GM12878 (cell line): ENCODE data around the gene NUP85. TPM values are rescaled to one million over a fixed set of nuclear protein-coding genes. Genes with fewer than 3 reads are reported as not detected.
A peak's percentile ranks its signal among the peaks of the same experiment; 100 is the strongest.

Source experiments
- ATAC-seq: fragments of 200-7000 bp; cut with Tn5 transposase; 3 replicates; pipeline ENCODE4 v1.9.1; 2020; ENCODE audit warnings: mild to moderate bottlenecking, moderate library complexity
- Bru-seq: library from RNA; stranded (reverse); fragments of 400-500 nt; gene quantifications from one replicate; lab custom pipeline; 2021; lab: Mats Ljungman, UMichigan
- BruChase-seq, 2 experiments: library from RNA; stranded (reverse); fragments of 400-500 nt; gene quantifications; one replicate each; lab custom pipeline; 2021; lab: Mats Ljungman, UMichigan
- BruUV-seq: library from RNA; stranded (reverse); fragments of 400-500 nt; replicated peaks from 2 replicates; lab custom pipeline; 2021; lab: Mats Ljungman, UMichigan
- CTCF ChIA-PET: fragments of 300-600 bp; sonication (Branson Sonifier 250); formaldehyde crosslinking; extraction: SDS; loops from one replicate; lab custom pipeline; 2021; ENCODE audit warnings: inconsistent platforms; lab: Yijun Ruan, JAX
- POLR2A ChIA-PET: fragments of 350-600 bp; formaldehyde crosslinking; extraction: SDS; loops from one replicate; lab custom pipeline; 2021; ENCODE audit warnings: inconsistent platforms; lab: Charles Lee
- RAD21 ChIA-PET: fragments of 300-600 bp; sonication (Branson Sonifier 250); formaldehyde crosslinking; loops from one replicate; lab custom pipeline; 2023; ENCODE audit warnings: antibody characterized with exemption; ENCODE audit not compliant: unreplicated experiment; lab: Charles Lee
- SMC1A ChIA-PET: fragments of 300-600 bp; sonication (Branson Sonifier 250); formaldehyde crosslinking; loops from one replicate; lab custom pipeline; 2023; ENCODE audit not compliant: unreplicated experiment, uncharacterized antibody; lab: Charles Lee
- DNase-seq: peaks from one replicate; pipeline ENCODE4 v3.0.0-alpha.2; 2011; ENCODE audit warnings: low read depth, low spot score
- FAIRE-seq: peaks from 3 replicates; lab custom pipeline; 2011; peaks lifted over from hg19 to GRCh38; lab: Jason Lieb, UNC
- H2AFZ ChIP-seq: 2 replicates; pipeline ENCODE4 v1.6.0; 2011; ENCODE audit warnings: low read depth, low read length, control low read depth; ENCODE audit not compliant: control insufficient read depth
- H3K27ac ChIP-seq: 2 replicates; pipeline ENCODE4 v1.5.1; 2011; ENCODE audit warnings: control low read depth; ENCODE audit not compliant: control insufficient read depth, insufficient read depth
- H3K27me3 ChIP-seq, 2 experiments: replicated peaks in 1 of 2; 2 replicates each; pipeline versions ENCODE4 v1.6.0 to v1.6.1; 2011; ENCODE audit warnings: low read length in 1 of 2; ENCODE audit not compliant: control insufficient read depth in 2 of 2, insufficient read depth in 2 of 2
- H3K36me3 ChIP-seq, 2 experiments: 2 replicates each; pipeline ENCODE4 v1.5.1; 2011; ENCODE audit warnings: low read length in 1 of 2; ENCODE audit not compliant: control insufficient read depth in 2 of 2, insufficient read depth in 2 of 2
- H3K4me1 ChIP-seq: 2 replicates; pipeline ENCODE4 v1.6.1; 2011; ENCODE audit warnings: mild to moderate bottlenecking, low read length, moderate library complexity, mixed read lengths; ENCODE audit not compliant: control insufficient read depth, insufficient read depth
- H3K4me2 ChIP-seq: 2 replicates; pipeline ENCODE4 v1.6.0; 2011; ENCODE audit warnings: control low read depth; ENCODE audit not compliant: control insufficient read depth, insufficient read depth
- H3K4me3 ChIP-seq: fragments of 200-600 bp; sonication (generic); 2 replicates; pipeline ENCODE4 v1.5.1; 2016
- H3K79me2 ChIP-seq: 2 replicates; pipeline ENCODE4 v1.6.0; 2011; ENCODE audit warnings: low read length; ENCODE audit not compliant: control insufficient read depth, insufficient read depth
- H3K9ac ChIP-seq: 2 replicates; pipeline ENCODE4 v1.8.0; 2011; ENCODE audit warnings: low read length, control low read depth, mixed read lengths; ENCODE audit not compliant: control insufficient read depth, insufficient read depth
- H3K9me3 ChIP-seq: replicated peaks from 3 replicates; pipeline ENCODE4 v1.5.1; 2011; ENCODE audit warnings: mild to moderate bottlenecking, low read length; ENCODE audit not compliant: control insufficient read depth, insufficient read depth
- H4K20me1 ChIP-seq: 2 replicates; pipeline ENCODE4 v1.6.0; 2011; ENCODE audit not compliant: control insufficient read depth, insufficient read depth
- BACH1 ChIP-seq: fragments of 450-650 bp; IDR thresholded peaks from 2 replicates; pipeline ENCODE4 v1.6.1; 2017; ENCODE audit warnings: mild to moderate bottlenecking, borderline replicate concordance
- CBFB ChIP-seq: IDR thresholded peaks from 2 replicates; pipeline ENCODE4 v1.6.1; 2016; ENCODE audit warnings: antibody characterized with exemption, low read depth
- FOXK2 ChIP-seq: fragments of 450-650 bp; IDR thresholded peaks from 2 replicates; pipeline ENCODE4 v1.6.1; 2017; ENCODE audit warnings: mild to moderate bottlenecking, moderate library complexity
- MAX ChIP-seq: IDR thresholded peaks from 2 replicates; pipeline ENCODE4 v1.6.1; 2012; ENCODE audit warnings: low read depth, low read length, improper control_type of control experiment
- NR2F1 ChIP-seq: fragments of 450-650 bp; conservative IDR thresholded peaks from 2 replicates; pipeline ENCODE4 v1.6.1; 2017; ENCODE audit warnings: mild to moderate bottlenecking
- RB1 ChIP-seq: fragments of 450-650 bp; formaldehyde crosslinking; IDR thresholded peaks from 2 replicates; pipeline ENCODE4 v1.6.1; 2017; ENCODE audit warnings: mild to moderate bottlenecking, borderline replicate concordance
- RELA ChIP-seq: fragments of 450-650 bp; IDR thresholded peaks from 2 replicates; pipeline ENCODE4 v1.8.0; 2014; ENCODE audit warnings: borderline replicate concordance; ENCODE audit not compliant: partially characterized antibody
- SUPT20H ChIP-seq: IDR thresholded peaks from 2 replicates; pipeline ENCODE4 v1.6.1; 2011; ENCODE audit warnings: low read depth, mild to moderate bottlenecking, low read length, moderate library complexity, borderline replicate concordance; ENCODE audit not compliant: control insufficient read depth
- YY1 ChIP-seq: IDR thresholded peaks from 2 replicates; pipeline ENCODE4 v1.6.1; 2011; ENCODE audit warnings: low read depth, mild to moderate bottlenecking, low read length
- ZZZ3 ChIP-seq: IDR thresholded peaks from 2 replicates; pipeline ENCODE4 v1.6.1; 2011; ENCODE audit warnings: low read depth; ENCODE audit not compliant: control insufficient read depth, insufficient read length
- WGBS: methylation state at CpG from one replicate; pipeline ENCODE4 v1.1.6; 2016; ENCODE audit warnings: low lambda C conversion rate; ENCODE audit not compliant: insufficient replicate concordance, insufficient coverage; ENCODE audit errors: missing lambda C conversion rate; 5-methylcytosine and 5-hydroxymethylcytosine counted together
- in situ Hi-C: fragments of 300-500 bp; cut with MboI; formaldehyde crosslinking; loops from 9 replicates; pipeline ENCODE4 v1.14.3; 2018; ENCODE audit warnings: mixed read lengths
- intact Hi-C: fragments of 100-400 bp; cut with micrococcal nuclease; formaldehyde crosslinking; loops from one replicate; pipeline ENCODE4 v1.14.2; 2022; ENCODE audit not compliant: unreplicated experiment
- long read RNA-seq, 2 experiments: library from polyadenylated mRNA; unstranded; transcript quantifications; one replicate each; pipeline ENCODE4 v2.0.0, GENCODE V29; 2019 to 2020
- polyA minus RNA-seq, 3 experiments: library from RNA; depleted of rRNA, polyadenylated mRNA; stranded (reverse); fragments of >200 nt; gene quantifications; 2 replicates each; pipeline ENCODE4 v1.2.3, GENCODE V29; 2011
- polyA plus RNA-seq, 11 experiments: library from polyadenylated mRNA; depleted of rRNA in 4 of 11; unstranded in 6 of 11; stranded (reverse) in 5 of 11; fragments of >200 nt; fragmentation: Nextera tagmentation in 4 of 11; fragmentation: Illumina TruSeq in 1 of 11; extraction: Ambion mirVana in 4 of 11; extraction: Trizol in 1 of 11; gene quantifications; 1 replicate in 1 of 11; 2 replicates in 10 of 11; pipeline versions ENCODE4 v1.2.1 to v1.2.3, GENCODE V29; 2011 to 2016; ENCODE audit warnings: inconsistent platforms in 2 of 11, missing spikeins in 2 of 11, low read depth in 1 of 11
- total RNA-seq, 4 experiments: library from RNA; depleted of rRNA in 3 of 4; stranded (reverse); fragments of >200 nt in 3 of 4; fragmentation: Illumina TruSeq in 1 of 4; extraction: Trizol in 1 of 4; gene quantifications; 2 replicates each; pipeline versions ENCODE4 v1.2.1 to v1.2.3, GENCODE V29; 2013 to 2021
- TF ChIP-seq, protein P1 (sequence below): fragments of 450-650 bp; IDR thresholded peaks from 2 replicates; pipeline ENCODE4 v1.6.1; 2017; ENCODE audit warnings: mild to moderate bottlenecking, moderate library complexity

NUP85 gene, protein sequence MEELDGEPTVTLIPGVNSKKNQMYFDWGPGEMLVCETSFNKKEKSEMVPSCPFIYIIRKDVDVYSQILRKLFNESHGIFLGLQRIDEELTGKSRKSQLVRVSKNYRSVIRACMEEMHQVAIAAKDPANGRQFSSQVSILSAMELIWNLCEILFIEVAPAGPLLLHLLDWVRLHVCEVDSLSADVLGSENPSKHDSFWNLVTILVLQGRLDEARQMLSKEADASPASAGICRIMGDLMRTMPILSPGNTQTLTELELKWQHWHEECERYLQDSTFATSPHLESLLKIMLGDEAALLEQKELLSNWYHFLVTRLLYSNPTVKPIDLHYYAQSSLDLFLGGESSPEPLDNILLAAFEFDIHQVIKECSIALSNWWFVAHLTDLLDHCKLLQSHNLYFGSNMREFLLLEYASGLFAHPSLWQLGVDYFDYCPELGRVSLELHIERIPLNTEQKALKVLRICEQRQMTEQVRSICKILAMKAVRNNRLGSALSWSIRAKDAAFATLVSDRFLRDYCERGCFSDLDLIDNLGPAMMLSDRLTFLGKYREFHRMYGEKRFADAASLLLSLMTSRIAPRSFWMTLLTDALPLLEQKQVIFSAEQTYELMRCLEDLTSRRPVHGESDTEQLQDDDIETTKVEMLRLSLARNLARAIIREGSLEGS
- 89.4 and 98.6 TPM in 2 replicates for total RNA-seq (2013; cell fraction: nucleolus; rRNA removed)
- 47.1 and 57.8 TPM in 2 replicates for total RNA-seq (2014; rRNA removed)
- 52.9 and 54.0 TPM in 2 replicates for total RNA-seq (2014; rRNA removed; fragmentation: Illumina TruSeq; extraction: Trizol)
- total RNA-seq (2021), result 82.5 and 97.9 TPM in 2 replicates
- 58.6 TPM for polyA plus RNA-seq (2011; ENCODE audit: low read depth)
- polyA plus RNA-seq (2011; rRNA removed), result 80.8 and 92.9 TPM in 2 replicates
- polyA plus RNA-seq (2011; cell fraction: cytosol; rRNA removed), result 112 and 130 TPM in 2 replicates
- polyA plus RNA-seq (2011; cell fraction: nucleus; rRNA removed), result 362 and 389 TPM in 2 replicates
- 37.7 and 46.3 TPM in 2 replicates for polyA plus RNA-seq (2012)
- polyA plus RNA-seq (2014; fragmentation: Illumina TruSeq; extraction: Trizol), result 59.6 and 65.9 TPM in 2 replicates
- polyA plus RNA-seq (2014; fragmentation: Nextera tagmentation; extraction: Ambion mirVana), result 100 to 1,000 TPM; 127 to 135 TPM
- polyA plus RNA-seq (2014; rRNA removed), result 83.2 and 87.8 TPM in 2 replicates
- polyA plus RNA-seq (2016; fragmentation: Nextera tagmentation; extraction: Ambion mirVana), result 100 to 1,000 TPM; 103 to 104 TPM
- polyA minus RNA-seq (2011; rRNA and poly(A)+ RNA removed), result 80.2 and 80.8 TPM in 2 replicates
- 24.1 and 34.9 TPM in 2 replicates for polyA minus RNA-seq (2011; cell fraction: cytosol; rRNA and poly(A)+ RNA removed)
- polyA minus RNA-seq (2011; cell fraction: nucleus; rRNA and poly(A)+ RNA removed), result 54.2 and 98.1 TPM in 2 replicates
- percentile 74 among the genes with signal in this experiment for Bru-seq, nascent RNA
- percentile 87 among the genes with signal in this experiment for BruChase-seq, experiment 1, labeled RNA remaining after a 6-hour chase
- BruChase-seq, experiment 2, labeled RNA remaining after a 2-hour chase, result percentile 86 among the genes with signal in this experiment
- long read RNA-seq, experiment 1, transcript NUP85-201 (19 exons, 2,121 nt), result major isoform, 44 of 61 reads
- long read RNA-seq, experiment 1, partial matches to known transcripts, result 4 of 61 reads
- long read RNA-seq, experiment 1, other reads (novel, unspliced or antisense), result 13 of 61 reads
- long read RNA-seq, experiment 2, transcript NUP85-201 (19 exons, 2,121 nt), result major isoform, 85 of 179 reads
- long read RNA-seq, experiment 2, partial matches to known transcripts, result 48 of 179 reads
- long read RNA-seq, experiment 2, other reads (novel, unspliced or antisense), result 42 of 179 reads

- intact Hi-C loops, result no loop called here
- no TSS peak for BruUV-seq
- DNase-seq (peak; percentile 66), ATAC-seq (peak; percentile 91), FAIRE-seq (peak; percentile 80)
- ChIA-PET CTCF (interaction anchor here (0.8 to 12.2 kb wide), 10 partner anchors 15 to 243 kb away, joined by 3 to 293 read pairs (median 7); partner anchors contain the start of genes ARMC7 and NT5C), SMC1A (interaction anchor here (0.7 to 7.0 kb wide), 15 partner anchors 22 to 244 kb away, joined by 3 to 74 read pairs (median 4); partner anchors contain the start of genes GGA3 and MRPL58), RAD21 (interaction anchor here (0.6 to 10.4 kb wide), 12 partner anchors 33 to 339 kb away, joined by 3 to 131 read pairs (median 4); partner anchors contain the start of genes CDR2L, GRB2, MIF4GD and SLC25A19), POLR2A (interaction anchor here (0.6 to 1.4 kb wide), 12 partner anchors 9 to 244 kb away, joined by 3 to 7 read pairs (median 3); partner anchors contain the start of gene SLC25A19)
- Histone ChIP-seq H3K4me2 (peak within 1 kb of the TSS; percentile 78), H2AFZ (peak within 1 kb of the TSS; percentile 99), H3K4me3 (peak within 1 kb of the TSS; percentile 77), H3K36me3 (no peaks in the 10 kb centered on the region), H3K79me2 (peaks cover 37% of the 10 kb centered on the region), H3K9ac (peak within 1 kb of the TSS; percentile 89), H3K4me1 (no peaks in the 10 kb centered on the region; the same call in 1 of the 2 replicates), H3K9me3 (no peaks in the 10 kb centered on the region), H3K27me3 (no peaks in the 10 kb centered on the region), H3K27ac (peak within 1 kb of the TSS; percentile 98), H4K20me1 (no peaks in the 10 kb centered on the region)
- in situ Hi-C loops, result no loop called here
- 0% methylated on average over 53 of the region's 57 CpGs for WGBS
- TF ChIP-seq, protein P1, sequence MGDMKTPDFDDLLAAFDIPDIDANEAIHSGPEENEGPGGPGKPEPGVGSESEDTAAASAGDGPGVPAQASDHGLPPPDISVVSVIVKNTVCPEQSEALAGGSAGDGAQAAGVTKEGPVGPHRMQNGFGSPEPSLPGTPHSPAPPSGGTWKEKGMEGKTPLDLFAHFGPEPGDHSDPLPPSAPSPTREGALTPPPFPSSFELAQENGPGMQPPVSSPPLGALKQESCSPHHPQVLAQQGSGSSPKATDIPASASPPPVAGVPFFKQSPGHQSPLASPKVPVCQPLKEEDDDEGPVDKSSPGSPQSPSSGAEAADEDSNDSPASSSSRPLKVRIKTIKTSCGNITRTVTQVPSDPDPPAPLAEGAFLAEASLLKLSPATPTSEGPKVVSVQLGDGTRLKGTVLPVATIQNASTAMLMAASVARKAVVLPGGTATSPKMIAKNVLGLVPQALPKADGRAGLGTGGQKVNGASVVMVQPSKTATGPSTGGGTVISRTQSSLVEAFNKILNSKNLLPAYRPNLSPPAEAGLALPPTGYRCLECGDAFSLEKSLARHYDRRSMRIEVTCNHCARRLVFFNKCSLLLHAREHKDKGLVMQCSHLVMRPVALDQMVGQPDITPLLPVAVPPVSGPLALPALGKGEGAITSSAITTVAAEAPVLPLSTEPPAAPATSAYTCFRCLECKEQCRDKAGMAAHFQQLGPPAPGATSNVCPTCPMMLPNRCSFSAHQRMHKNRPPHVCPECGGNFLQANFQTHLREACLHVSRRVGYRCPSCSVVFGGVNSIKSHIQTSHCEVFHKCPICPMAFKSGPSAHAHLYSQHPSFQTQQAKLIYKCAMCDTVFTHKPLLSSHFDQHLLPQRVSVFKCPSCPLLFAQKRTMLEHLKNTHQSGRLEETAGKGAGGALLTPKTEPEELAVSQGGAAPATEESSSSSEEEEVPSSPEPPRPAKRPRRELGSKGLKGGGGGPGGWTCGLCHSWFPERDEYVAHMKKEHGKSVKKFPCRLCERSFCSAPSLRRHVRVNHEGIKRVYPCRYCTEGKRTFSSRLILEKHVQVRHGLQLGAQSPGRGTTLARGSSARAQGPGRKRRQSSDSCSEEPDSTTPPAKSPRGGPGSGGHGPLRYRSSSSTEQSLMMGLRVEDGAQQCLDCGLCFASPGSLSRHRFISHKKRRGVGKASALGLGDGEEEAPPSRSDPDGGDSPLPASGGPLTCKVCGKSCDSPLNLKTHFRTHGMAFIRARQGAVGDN, result peak; percentile 26; the same call in 1 of the 2 replicates
- TF ChIP-seq FOXK2 (peak; percentile 45), YY1 (peak; percentile 73; the same call in 1 of the 2 replicates), NR2F1 (0 out of 2 replicates have a peak, but pooled peaks have one; percentile 26), ZZZ3 (no peak), RELA (peak; percentile 73), SUPT20H (no peak), CBFB (peak; percentile 93), MAX (peak; percentile 91), BACH1 (peak; percentile 34; the same call in 1 of the 2 replicates), RB1 (peak; percentile 99)
Observed at GRCh38 chr17:75205037-75205792, at the start of gene NUP85. TSS of gene NUP85 (plus strand) at chr17:75205679. CDS start at chr17:75205762, 83 bp downstream.
